ENCODE measurements around the gene ABHD3.
A peak's percentile ranks its signal among the peaks of the same experiment; 100 is the strongest.
"Not testable (repeated sequence)": the region's sequence is repeated elsewhere in the genome, so short reads cannot be mapped to it uniquely, and the experiment has no call there.

Gene ABHD3

DNA sequence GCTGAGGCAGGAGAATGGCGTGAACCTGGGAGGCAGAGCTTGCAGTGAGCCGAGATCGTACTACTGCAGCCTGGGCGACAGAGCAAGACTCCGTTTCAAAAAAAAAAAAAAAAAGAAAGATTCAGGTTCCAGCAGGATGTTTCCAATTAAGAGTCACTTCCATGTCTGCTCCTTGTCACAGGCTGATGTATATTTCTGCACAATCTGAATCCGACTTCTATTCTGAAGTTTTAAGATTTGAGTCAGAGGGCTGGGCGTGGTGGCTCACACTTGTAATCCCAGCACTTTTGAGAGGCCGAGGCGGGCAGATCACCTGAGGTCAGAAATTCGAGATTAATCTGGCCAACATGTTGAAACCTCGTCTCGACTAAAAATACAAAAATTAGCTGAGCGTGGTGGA is 67.8 kb downstream of the ABHD3 start:
- no peaks in the 10 kb centered on the region for H3K27me3 Mint-ChIP-seq
- H3K4me3 Mint-ChIP-seq = no peak overlapping the region
- peaks cover 16% of the 10 kb centered on the region for H3K36me3 Mint-ChIP-seq
- no peaks in the 10 kb centered on the region for H3K9me3 Mint-ChIP-seq
- ATAC-seq = no peak
- peak overlapping the region; percentile 65 for H3K27ac Mint-ChIP-seq
- H3K4me1 Mint-ChIP-seq = peaks cover 19% of the 10 kb centered on the region

DNA sequence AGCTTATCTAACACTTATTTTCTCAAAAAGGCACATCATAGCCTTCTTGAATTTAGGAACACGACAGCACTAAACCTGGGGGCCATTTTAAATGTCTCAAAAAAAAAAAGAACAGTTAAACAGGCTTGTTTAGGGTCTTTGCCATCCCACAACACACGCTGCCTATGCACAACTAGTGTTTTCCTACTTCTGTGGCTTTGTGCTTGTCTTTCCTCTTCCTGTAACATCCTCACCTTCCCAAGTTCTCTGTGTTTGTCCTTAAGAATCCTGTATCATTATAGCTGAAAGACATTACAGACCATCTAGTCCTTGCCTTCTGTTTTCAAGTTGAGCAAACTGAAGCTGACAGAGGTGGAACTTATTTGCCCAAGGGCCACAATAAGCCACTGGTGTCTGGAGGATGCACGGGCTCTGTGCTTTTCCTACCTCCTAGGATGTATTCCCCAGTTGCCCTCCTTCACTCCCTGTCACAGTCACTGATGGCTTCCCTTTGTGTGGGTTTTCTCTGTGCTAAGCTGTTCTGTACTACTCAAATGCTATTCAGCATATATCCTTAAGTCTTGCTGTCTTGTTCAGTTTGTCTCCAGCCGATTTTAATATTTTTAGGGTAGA is 69.9 kb downstream of the ABHD3 start:
- peaks cover 15% of the 10 kb centered on the region for H3K36me3 Mint-ChIP-seq
- no peak for ATAC-seq
- H3K9me3 Mint-ChIP-seq = no peaks in the 10 kb centered on the region
- H3K4me1 Mint-ChIP-seq = peaks cover 20% of the 10 kb centered on the region
- H3K4me3 Mint-ChIP-seq = no peak overlapping the region
- H3K27ac Mint-ChIP-seq = peak overlapping the region; percentile 18
- no peaks in the 10 kb centered on the region for H3K27me3 Mint-ChIP-seq

DNA sequence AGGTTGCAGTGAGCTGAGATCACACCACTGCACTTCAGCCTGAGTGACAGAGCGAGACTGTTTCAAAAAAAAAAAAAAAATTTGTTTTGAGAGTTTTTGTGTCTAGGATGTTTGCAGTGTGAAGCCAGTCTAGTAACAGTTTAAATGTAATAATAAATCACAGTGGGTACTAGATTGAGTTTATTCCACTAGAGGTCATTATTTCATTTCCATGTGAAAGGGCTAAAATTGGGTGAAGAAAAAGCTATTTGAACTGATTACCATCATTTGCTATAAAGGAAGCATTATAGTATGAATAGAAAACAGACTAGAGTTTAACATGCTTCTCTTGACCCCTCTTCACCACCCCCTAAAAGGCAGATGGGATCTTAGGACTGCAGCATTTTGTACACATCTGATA is 72.2 kb downstream of the ABHD3 start:
- peaks cover 29% of the 10 kb centered on the region for H3K36me3 Mint-ChIP-seq
- ATAC-seq = no peak

DNA sequence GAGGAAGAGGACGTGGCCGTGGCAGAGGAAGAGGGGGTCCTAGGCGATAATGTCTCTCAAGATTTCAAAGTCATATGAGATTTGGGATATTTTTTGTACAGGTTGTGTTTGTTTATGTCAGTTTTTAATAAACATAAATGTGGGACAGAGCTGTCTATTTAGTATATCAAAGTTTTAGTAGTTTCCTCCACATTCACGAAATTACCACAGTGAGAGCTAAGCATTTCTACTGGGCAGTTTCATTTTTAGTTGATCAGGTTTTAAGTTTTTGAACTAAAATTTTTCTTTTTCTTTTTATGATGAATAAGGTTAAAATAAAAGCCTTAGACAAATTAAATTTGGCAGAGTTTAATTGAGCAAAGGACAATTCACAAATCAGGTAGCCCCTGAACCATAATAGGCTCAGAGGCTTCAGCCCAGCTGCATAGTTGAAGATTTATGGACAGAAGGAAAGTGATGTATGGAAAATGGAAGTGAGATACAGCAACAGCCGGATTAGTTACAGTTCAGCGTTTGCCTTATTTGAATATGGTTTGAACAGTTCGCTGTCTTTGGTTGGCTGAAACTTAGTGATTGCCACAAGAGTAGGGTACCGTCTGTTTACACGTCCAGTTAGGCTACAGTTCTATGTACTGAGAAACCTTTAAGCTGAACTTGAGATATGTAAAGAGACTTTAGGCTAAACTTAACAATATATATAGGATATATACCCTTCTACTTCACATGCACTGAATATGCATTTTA is 75.3 kb downstream of the ABHD3 start:
- peak; percentile 67 for ATAC-seq
- Mint-ChIP-seq H3K9me3 (no peaks in the 10 kb centered on the region), H3K27ac (peak overlapping the region; percentile 74), H3K27me3 (no peaks in the 10 kb centered on the region), H3K36me3 (peaks cover 36% of the 10 kb centered on the region), H3K4me3 (no peak overlapping the region), H3K4me1 (peaks cover 25% of the 10 kb centered on the region)

More for the DNA sequence above, 72.2 kb downstream of the ABHD3 start:
- H3K27me3 Mint-ChIP-seq = no peaks in the 10 kb centered on the region
- peaks cover 27% of the 10 kb centered on the region for H3K4me1 Mint-ChIP-seq
- no peak overlapping the region for H3K27ac Mint-ChIP-seq
- no peaks in the 10 kb centered on the region for H3K9me3 Mint-ChIP-seq
- no peak overlapping the region for H3K4me3 Mint-ChIP-seq

DNA sequence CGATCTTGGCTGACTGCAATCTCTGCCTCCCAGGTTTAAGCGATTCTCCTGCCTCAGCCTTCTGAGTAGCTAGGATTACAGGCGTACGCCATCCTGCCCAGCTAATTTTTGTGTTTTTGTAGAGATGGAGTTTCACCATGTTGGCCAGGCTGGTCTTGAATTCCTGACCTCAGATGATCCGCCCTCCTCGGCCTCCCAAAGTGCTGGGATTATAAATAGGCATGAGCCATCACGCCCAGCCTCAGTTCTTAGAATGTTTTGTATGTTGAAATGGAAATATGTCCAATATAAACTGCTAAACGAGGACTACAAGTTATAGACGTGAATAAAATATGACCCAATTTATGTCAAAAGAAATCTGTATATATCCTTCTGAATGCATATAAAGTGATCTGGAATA is 82.9 kb downstream of the ABHD3 start:
- ATAC-seq, H3K4me3 Mint-ChIP-seq, H3K9me3 Mint-ChIP-seq, H3K27me3 Mint-ChIP-seq, H3K27ac Mint-ChIP-seq: not testable (repeated sequence)
- Mint-ChIP-seq H3K4me1 (peaks cover 18% of the 10 kb centered on the region), H3K36me3 (peaks cover 47% of the 10 kb centered on the region)

DNA sequence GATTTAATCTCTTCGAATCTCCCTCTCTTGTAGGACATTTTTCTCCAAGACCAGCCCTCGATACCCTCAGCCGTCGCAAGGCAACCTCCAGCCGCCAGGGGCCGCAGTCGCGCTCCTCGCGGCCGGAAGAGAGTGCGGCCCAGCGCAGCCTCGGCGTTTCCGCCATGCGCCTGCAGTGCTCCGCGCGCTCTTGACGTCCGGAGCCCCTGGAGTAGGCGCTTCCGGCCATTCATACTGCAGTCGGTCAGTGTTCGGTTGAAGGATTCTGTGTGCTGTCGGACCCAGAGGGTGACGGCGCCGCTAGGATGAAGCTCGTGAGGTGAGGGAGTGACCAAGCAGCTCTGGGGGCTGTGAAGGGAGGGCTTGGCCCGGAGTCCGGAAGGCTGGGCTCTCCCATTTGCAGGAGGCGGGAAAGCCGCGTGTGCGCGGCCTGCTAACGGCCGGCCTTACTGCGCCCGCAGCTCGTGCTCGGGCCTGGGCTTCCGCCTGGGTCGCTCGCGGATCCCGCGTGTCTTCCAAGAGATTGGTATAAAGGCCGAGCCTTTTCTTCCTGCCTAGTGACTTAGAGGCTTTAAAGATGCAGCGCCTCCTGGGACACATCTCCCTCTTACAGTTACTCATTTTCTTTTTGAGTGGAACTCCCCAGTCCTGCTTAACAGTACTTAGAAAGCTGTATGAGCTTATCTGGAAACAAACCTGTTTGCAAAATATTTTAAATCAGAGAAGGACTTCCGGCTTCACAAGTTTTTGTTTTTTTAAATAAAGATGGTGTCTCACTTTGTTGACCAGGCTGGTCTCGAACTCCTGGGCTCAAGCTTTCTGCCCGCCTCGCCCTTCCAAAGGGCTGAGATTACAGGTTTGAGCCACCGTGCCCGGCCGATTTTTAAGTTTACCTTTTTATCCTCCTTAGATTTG is 92.2 kb downstream of the ABHD3 start, which contains the start of gene SNRPD1:
TSS of gene SNRPD1 (plus strand) at position 190 of the 915 bp plus-strand sequence. CDS start at position 306, 116 bp downstream.
- H3K9me3 Mint-ChIP-seq = no peaks in the 10 kb centered on the region
- peak; percentile 100 for ATAC-seq
- H3K4me1 Mint-ChIP-seq = peaks cover 41% of the 10 kb centered on the region
- H3K36me3 Mint-ChIP-seq = peaks cover 23% of the 10 kb centered on the region
- peak within 1 kb of the TSS; percentile 97 for H3K27ac Mint-ChIP-seq
- H3K27me3 Mint-ChIP-seq = no peaks in the 10 kb centered on the region
- peak within 1 kb of the TSS; percentile 96 for H3K4me3 Mint-ChIP-seq

DNA sequence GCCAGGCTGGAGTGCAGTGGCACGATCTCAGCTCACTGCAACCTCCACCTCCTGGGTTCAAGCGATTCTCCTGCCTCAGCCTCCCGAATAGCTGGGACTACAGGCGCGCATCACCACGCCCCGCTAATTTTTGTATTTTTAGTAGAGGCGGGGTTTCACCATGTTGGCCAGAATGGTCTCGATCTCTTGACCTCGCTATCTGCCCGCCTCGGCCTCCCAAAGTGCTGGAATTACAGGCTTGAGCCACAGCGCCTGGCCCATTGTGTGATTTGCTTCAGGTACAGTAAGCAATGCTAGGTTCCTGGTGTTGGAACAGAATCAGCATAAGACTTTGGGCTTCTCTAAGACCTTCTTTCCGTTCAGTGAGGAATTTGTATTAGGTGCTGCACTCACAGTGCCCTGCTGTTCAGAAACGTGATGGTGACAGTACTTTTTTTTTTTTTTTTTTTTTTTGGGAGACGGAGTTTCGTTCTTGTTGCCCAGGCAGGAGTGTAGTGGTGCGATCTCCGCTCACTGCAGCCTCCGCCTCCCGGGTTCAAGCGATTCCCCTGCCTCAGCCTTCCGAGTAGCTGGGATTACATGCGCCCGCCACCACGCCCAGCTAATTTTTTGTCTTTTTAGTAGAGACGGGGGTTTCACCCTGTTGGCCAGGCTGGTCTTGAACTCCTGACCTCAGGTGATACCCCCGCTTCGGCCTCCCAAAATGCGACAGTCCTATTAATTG is 93.0 kb downstream of the ABHD3 start:
- not testable (repeated sequence) for H3K9me3 Mint-ChIP-seq, H3K27me3 Mint-ChIP-seq, ATAC-seq
- Mint-ChIP-seq H3K4me1 (peaks cover 33% of the 10 kb centered on the region), H3K4me3 (peak overlapping the region; percentile 96), H3K27ac (peak overlapping the region; percentile 97), H3K36me3 (peaks cover 19% of the 10 kb centered on the region)

DNA sequence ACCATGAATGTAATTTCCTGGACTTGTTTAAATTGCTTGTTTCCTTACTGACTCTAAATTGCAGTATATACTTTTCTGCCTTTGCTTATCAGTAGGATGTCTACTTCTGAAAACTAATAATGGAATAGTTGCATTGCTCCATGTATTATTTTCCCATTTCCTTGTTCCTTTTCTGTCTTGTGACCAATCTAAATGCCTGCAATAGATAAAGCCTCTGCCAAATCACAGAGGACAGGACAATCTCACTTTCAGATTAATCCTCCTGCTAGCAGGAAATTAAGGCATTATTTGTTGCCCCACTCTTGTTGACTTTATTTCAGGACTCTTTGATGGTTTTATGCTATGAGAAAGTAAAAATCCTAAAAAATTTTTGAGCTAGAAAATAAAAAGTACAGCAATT is 99.4 kb downstream of the ABHD3 start:
- H3K9me3 Mint-ChIP-seq = no peaks in the 10 kb centered on the region
- H3K4me1 Mint-ChIP-seq = peaks cover 29% of the 10 kb centered on the region
- no peak for ATAC-seq
- peak overlapping the region; percentile 49 for H3K27ac Mint-ChIP-seq
- no peak overlapping the region for H3K4me3 Mint-ChIP-seq
- no peaks in the 10 kb centered on the region for H3K36me3 Mint-ChIP-seq
- H3K27me3 Mint-ChIP-seq = no peaks in the 10 kb centered on the region

DNA sequence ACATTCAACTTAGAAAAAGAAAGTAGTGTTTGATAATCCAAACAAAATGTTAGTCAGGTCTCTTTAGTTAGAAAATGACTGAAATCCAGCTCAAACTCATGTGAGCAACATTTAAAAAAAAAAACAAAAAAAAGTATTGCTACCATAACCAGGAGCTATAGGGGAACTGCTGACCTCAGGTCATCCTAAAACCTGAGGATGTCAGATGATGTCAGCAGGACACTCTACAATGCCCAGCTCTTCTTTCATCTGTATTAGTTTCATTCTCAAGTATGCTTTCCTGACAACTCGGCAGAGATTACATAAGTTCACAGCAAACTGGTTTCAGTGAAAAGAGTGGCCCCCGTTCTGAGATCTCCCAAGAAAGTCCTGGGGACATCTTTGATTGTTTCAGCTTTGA is 99.9 kb downstream of the ABHD3 start:
- Mint-ChIP-seq H3K4me1 (peaks cover 32% of the 10 kb centered on the region), H3K36me3 (no peaks in the 10 kb centered on the region), H3K4me3 (no peak overlapping the region), H3K27ac (peak overlapping the region; percentile 49), H3K27me3 (no peaks in the 10 kb centered on the region), H3K9me3 (no peaks in the 10 kb centered on the region)
- ATAC-seq = no peak

DNA sequence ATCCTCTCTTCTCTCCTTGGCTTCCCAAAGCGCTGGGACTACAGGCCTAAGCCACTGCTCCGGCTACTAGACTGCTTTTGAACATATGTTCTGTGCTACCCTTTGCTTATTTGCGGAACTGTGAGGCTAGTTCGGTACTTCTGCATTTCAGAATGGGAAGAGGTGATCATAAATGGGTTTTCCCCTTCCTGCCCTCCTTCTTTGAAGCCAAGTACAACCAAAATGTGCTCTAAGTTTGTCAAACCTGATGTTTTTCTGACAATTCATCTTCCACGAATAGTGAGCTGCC is 102.3 kb downstream of the ABHD3 start:
- no peaks in the 10 kb centered on the region for H3K27me3 Mint-ChIP-seq
- H3K9me3 Mint-ChIP-seq = no peaks in the 10 kb centered on the region
- peak overlapping the region; percentile 98 for H3K27ac Mint-ChIP-seq
- peak; percentile 47 for ATAC-seq
- peaks cover 48% of the 10 kb centered on the region for H3K4me1 Mint-ChIP-seq
- peak overlapping the region; percentile 61 for H3K4me3 Mint-ChIP-seq
- H3K36me3 Mint-ChIP-seq = no peaks in the 10 kb centered on the region
